ENCODE data around the gene PPP1R12C. TPM values are rescaled to one million over a fixed set of nuclear protein-coding genes. Genes with fewer than 3 reads are reported as not detected.

The PPP1R12C gene
- total RNA-seq, 1 experiment from 2014 or later = 76.4 TPM

DNA sequence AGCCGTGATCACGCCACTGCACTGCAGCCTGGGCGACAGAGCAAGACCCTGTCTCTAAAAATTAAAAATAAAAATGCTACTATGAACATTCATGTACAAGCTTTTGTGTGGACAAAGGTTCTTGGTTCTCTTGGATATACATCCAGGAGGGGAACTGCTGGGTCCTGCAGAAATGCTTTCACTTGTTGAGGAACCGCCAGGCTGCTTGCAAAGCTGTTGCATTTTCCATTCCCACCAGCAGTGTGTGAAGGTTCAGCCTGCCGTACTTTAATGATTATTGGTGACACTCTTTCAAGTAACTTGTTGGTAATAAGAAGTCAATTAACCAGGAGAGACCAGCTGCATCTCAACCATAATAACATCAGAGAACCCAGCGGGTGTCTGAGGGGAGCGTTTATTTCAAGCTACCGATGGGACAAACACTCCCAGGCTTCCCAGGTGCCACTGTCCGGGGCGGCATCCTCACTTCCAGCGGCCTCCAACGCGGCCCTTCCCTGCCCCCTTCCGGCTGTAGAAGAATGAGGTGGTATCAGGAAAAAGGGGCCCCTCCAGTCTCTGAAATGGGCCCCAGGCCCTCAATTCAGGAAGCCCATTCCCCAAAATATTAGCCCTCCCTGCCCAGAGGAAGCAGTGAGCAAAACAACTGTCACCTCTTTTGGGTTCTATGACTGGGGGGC, 15.2 kb upstream of the PPP1R12C start:
- Mint-ChIP-seq H3K36me3 (ENCODE audit: insufficient read depth, unreplicated experiment) (peaks cover 6% of the 10 kb centered on the region), H3K4me1 (ENCODE audit: insufficient read depth, unreplicated experiment) (no peaks in the 10 kb centered on the region), H3K27ac (ENCODE audit: low read depth, unreplicated experiment) (no peak overlapping the region), H3K4me3 (ENCODE audit: unreplicated experiment) (no peak overlapping the region), H3K27me3 (ENCODE audit: insufficient read depth, unreplicated experiment) (no peaks in the 10 kb centered on the region), H3K9me3 (ENCODE audit: unreplicated experiment) (no peaks in the 10 kb centered on the region)
- ChIA-PET CTCF (interaction anchor here (0.6 to 1.1 kb wide), 4 partner anchors 9 to 359 kb away, joined by 3 to 6 read pairs (median 4); no protein-coding TSS in a partner anchor), POLR2A (interaction anchor here (0.7 to 0.9 kb wide), 2 partner anchors 255 to 371 kb away, joined by 3 read pairs; no protein-coding TSS in a partner anchor)
- intact Hi-C loops (cut with micrococcal nuclease) = no loop called here
- no TSS peak for BruUV-seq (replicated peaks)
- DNase-seq (ENCODE audit: unreplicated experiment) = no peak
- TF ChIP-seq, protein P1, sequence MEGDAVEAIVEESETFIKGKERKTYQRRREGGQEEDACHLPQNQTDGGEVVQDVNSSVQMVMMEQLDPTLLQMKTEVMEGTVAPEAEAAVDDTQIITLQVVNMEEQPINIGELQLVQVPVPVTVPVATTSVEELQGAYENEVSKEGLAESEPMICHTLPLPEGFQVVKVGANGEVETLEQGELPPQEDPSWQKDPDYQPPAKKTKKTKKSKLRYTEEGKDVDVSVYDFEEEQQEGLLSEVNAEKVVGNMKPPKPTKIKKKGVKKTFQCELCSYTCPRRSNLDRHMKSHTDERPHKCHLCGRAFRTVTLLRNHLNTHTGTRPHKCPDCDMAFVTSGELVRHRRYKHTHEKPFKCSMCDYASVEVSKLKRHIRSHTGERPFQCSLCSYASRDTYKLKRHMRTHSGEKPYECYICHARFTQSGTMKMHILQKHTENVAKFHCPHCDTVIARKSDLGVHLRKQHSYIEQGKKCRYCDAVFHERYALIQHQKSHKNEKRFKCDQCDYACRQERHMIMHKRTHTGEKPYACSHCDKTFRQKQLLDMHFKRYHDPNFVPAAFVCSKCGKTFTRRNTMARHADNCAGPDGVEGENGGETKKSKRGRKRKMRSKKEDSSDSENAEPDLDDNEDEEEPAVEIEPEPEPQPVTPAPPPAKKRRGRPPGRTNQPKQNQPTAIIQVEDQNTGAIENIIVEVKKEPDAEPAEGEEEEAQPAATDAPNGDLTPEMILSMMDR (IDR thresholded peaks at IDR 0.05; ENCODE audit: unreplicated experiment) = no peak

GRCh38 chr19:55131421-55131820, 14.0 kb upstream of the PPP1R12C start:
- no peak overlapping the region for H3K4me3 Mint-ChIP-seq (ENCODE audit: unreplicated experiment)
- H3K9me3 Mint-ChIP-seq (ENCODE audit: unreplicated experiment) = no peaks in the 10 kb centered on the region
- CTCF ChIA-PET = interaction anchor here (0.6 to 1.1 kb wide), 3 partner anchors 9 to 44 kb away, joined by 3 to 6 read pairs (median 5); no protein-coding TSS in a partner anchor
- POLR2A ChIA-PET = no interaction called here
- no peak overlapping the region for H3K27ac Mint-ChIP-seq (ENCODE audit: low read depth, unreplicated experiment)
- TF ChIP-seq, protein P1 (IDR thresholded peaks at IDR 0.05; ENCODE audit: unreplicated experiment) = no peak
- DNase-seq (ENCODE audit: unreplicated experiment) = no peak
- BruUV-seq (replicated peaks) = no TSS peak
- H3K36me3 Mint-ChIP-seq (ENCODE audit: insufficient read depth, unreplicated experiment) = peaks cover 6% of the 10 kb centered on the region
- intact Hi-C loops (cut with micrococcal nuclease) = no loop called here
- no peaks in the 10 kb centered on the region for H3K27me3 Mint-ChIP-seq (ENCODE audit: insufficient read depth, unreplicated experiment)
- H3K4me1 Mint-ChIP-seq (ENCODE audit: insufficient read depth, unreplicated experiment) = peaks cover 5% of the 10 kb centered on the region

GRCh38 chr19:55119053-55119452, 1.6 kb upstream of the PPP1R12C start:
- H3K27ac Mint-ChIP-seq (ENCODE audit: low read depth, unreplicated experiment) = no peak overlapping the region
- TF ChIP-seq, protein P1 (IDR thresholded peaks at IDR 0.05; ENCODE audit: unreplicated experiment) = no peak
- ChIA-PET CTCF (no interaction called here), POLR2A (interaction anchor here (0.7 to 2.3 kb wide), 3 partner anchors 8 to 140 kb away, joined by 3 to 12 read pairs (median 10); partner anchors contain the start of gene PPP6R1)
- peaks cover 4% of the 10 kb centered on the region for H3K36me3 Mint-ChIP-seq (ENCODE audit: insufficient read depth, unreplicated experiment)
- H3K27me3 Mint-ChIP-seq (ENCODE audit: insufficient read depth, unreplicated experiment) = peaks cover 17% of the 10 kb centered on the region
- H3K4me3 Mint-ChIP-seq (ENCODE audit: unreplicated experiment) = peak overlapping the region; percentile 87
- H3K9me3 Mint-ChIP-seq (ENCODE audit: unreplicated experiment) = no peaks in the 10 kb centered on the region
- no TSS peak for BruUV-seq (replicated peaks)
- DNase-seq (ENCODE audit: unreplicated experiment) = no peak
- peaks cover 25% of the 10 kb centered on the region for H3K4me1 Mint-ChIP-seq (ENCODE audit: insufficient read depth, unreplicated experiment)
- intact Hi-C loops (cut with micrococcal nuclease) = no loop called here

DNA sequence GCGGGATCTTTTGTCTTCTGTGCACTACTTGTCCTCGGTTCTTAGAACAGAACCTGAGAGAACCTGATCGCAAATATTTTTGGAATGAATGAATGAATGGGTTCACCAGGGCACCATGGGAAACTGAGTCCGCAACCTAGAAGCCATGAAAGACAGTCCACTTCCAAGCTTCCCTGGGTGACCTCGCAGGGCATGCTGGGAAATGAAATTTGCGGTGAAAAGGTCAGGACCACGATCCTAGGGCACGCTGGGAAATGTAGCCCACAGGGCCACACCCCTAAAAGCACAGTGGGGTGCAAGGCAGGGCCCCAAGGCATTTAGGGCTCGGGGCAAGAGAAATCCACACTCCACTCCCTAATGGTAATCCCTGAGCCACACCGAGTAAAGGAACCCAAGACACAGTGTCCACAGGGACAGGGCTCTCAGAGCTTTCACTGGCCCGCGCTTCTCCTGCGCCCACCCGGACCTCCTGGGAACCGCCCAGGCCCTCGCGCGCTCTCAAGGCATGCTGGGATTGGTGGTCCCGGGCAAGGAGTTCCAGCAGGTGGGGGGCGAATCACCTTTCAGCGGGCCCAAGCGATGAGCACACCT, 1.1 kb upstream of the PPP1R12C start:
- H3K9me3 Mint-ChIP-seq (ENCODE audit: unreplicated experiment) = no peaks in the 10 kb centered on the region
- H3K4me1 Mint-ChIP-seq (ENCODE audit: insufficient read depth, unreplicated experiment) = peaks cover 25% of the 10 kb centered on the region
- BruUV-seq (replicated peaks) = no TSS peak
- TF ChIP-seq, protein P1 (IDR thresholded peaks at IDR 0.05; ENCODE audit: unreplicated experiment) = no peak
- intact Hi-C loops (cut with micrococcal nuclease) = no loop called here
- no peak for DNase-seq (ENCODE audit: unreplicated experiment)
- H3K4me3 Mint-ChIP-seq (ENCODE audit: unreplicated experiment) = peak overlapping the region; percentile 87
- peaks cover 4% of the 10 kb centered on the region for H3K36me3 Mint-ChIP-seq (ENCODE audit: insufficient read depth, unreplicated experiment)
- ChIA-PET CTCF (interaction anchor here (1.2 to 1.6 kb wide), 2 partner anchors 30 to 33 kb away, joined by 4 read pairs; no protein-coding TSS in a partner anchor), POLR2A (interaction anchor here (0.7 to 2.3 kb wide), 16 partner anchors 8 to 929 kb away, joined by 3 to 12 read pairs (median 4); partner anchors contain the start of genes FIZ1, KMT5C, MBOAT7 and PPP6R1)
- H3K27me3 Mint-ChIP-seq (ENCODE audit: insufficient read depth, unreplicated experiment) = peaks cover 11% of the 10 kb centered on the region
- peak overlapping the region; percentile 92 for H3K27ac Mint-ChIP-seq (ENCODE audit: low read depth, unreplicated experiment)
